ENCODE results near the gene NEK11.

- TF ChIP-seq, protein P1, sequence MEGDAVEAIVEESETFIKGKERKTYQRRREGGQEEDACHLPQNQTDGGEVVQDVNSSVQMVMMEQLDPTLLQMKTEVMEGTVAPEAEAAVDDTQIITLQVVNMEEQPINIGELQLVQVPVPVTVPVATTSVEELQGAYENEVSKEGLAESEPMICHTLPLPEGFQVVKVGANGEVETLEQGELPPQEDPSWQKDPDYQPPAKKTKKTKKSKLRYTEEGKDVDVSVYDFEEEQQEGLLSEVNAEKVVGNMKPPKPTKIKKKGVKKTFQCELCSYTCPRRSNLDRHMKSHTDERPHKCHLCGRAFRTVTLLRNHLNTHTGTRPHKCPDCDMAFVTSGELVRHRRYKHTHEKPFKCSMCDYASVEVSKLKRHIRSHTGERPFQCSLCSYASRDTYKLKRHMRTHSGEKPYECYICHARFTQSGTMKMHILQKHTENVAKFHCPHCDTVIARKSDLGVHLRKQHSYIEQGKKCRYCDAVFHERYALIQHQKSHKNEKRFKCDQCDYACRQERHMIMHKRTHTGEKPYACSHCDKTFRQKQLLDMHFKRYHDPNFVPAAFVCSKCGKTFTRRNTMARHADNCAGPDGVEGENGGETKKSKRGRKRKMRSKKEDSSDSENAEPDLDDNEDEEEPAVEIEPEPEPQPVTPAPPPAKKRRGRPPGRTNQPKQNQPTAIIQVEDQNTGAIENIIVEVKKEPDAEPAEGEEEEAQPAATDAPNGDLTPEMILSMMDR (IDR thresholded peaks at IDR 0.05): no peak
- TF ChIP-seq TCF7L2 (IDR thresholded peaks at IDR 0.05; ENCODE audit: low read depth, low read length): no peak
- TF ChIP-seq POLR2AphosphoS5 (IDR thresholded peaks at IDR 0.05; ENCODE audit: low read depth, low read length): no peak
- TF ChIP-seq SIN3A (IDR thresholded peaks at IDR 0.05; ENCODE audit: borderline replicate concordance, insufficient read depth, low read depth, low read length): no peak
- no peak for TF ChIP-seq REST (IDR thresholded peaks at IDR 0.05; ENCODE audit: insufficient read depth in 1 of 2, low read depth in 2 of 2, low read length in 1 of 2)
Measured at GRCh38 chr3:131349454-131349853, 322.8 kb downstream of the NEK11 start.

Data from Panc1 (cell line).